Endometrial microvascular endothelial cells (primary cell): ENCODE data around the gene ZNF662. TPM values are rescaled to one million over a fixed set of nuclear protein-coding genes. Genes with fewer than 3 reads are reported as not detected.

Source experiments
- in situ Hi-C: cut with HindIII; loops from 2 replicates; pipeline ENCODE4 v1.10.0; 2017; ENCODE audit warnings: low sequenced_read_pairs, low pct_unique_long_range_greater_than_20kb; ENCODE audit errors: inconsistent ontology term
- total RNA-seq: library from RNA; depleted of rRNA; stranded (reverse); fragments of >200 nt; gene quantifications from one replicate; pipeline ENCODE4 v1.2.3, GENCODE V29; 2015; ENCODE audit errors: inconsistent ontology term

The ZNF662 gene
- total RNA-seq: 0.37 TPM

GRCh38 chr3:42906070-42906847 lies at the start of gene ZNF662:
ZNF662 (plus strand) TSS chr3:42906142; CDS start chr3:42908115, 1,973 bp downstream.
- in situ Hi-C loops: no loop called here

- in situ Hi-C loops: no loop called here
Measured at GRCh38 chr3:42856544-42856943, 49.4 kb upstream of the ZNF662 start.

DNA sequence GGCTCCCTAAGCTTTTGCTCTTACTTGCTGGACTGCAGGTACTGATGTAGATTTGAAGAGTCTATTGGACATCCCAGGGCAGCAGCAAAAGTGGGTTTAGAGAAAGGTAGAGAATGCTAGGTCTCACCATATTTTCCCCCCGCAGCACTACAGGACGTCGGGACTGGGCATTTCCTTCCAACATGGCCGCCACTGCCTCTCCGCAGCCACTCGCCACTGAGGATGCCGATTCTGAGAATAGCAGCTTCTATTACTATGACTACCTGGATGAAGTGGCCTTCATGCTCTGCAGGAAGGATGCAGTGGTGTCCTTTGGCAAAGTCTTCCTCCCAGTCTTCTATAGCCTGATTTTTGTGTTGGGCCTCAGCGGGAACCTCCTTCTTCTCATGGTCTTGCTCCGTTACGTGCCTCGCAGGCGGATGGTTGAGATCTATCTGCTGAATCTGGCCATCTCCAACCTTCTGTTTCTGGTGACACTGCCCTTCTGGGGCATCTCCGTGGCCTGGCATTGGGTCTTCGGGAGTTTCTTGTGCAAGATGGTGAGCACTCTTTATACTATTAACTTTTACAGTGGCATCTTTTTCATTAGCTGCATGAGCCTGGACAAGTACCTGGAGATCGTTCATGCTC lies 41.5 kb upstream of the ZNF662 start:
- in situ Hi-C loops: no loop called here

GRCh38 chr3:42865256-42865655 lies 40.7 kb upstream of the ZNF662 start:
- in situ Hi-C loops: no loop called here

DNA sequence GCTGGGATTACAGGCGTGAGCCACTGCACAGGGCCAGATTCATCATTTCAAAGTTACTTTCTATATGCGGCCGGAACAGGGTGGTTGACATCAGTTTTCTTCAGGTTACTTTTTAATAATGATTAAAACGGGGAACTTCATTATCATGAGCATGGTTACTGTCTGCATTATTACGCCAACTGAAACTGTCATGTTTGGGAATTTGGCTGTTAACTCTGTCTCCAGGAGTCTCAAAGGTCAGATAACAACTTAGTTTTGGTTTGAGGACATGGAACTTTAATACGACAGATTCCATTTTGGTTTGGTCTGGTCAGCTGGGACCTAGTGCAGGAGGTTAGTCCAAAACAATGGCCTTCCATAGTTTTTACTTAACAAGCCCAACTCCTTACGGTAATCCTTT lies 38.8 kb upstream of the ZNF662 start:
- in situ Hi-C loops: no loop called here

DNA sequence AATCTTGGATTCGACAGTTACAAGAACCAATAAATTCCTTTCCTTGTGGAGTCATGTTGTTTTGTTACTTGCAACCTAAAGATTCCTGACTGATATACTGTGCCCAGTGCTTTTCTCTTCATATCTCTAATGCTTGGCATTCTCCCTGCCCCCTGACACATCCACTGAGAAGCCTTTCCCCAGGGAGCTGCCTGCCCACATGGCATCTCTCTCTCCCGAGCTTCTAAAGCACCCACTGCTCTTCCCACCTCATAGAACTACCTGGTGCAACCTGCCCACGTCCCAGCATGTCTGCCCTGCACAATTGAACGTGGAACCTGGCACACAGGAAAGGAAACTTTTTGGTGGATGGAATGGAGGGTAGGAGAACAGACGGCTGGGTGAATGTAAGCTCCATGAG lies 37.1 kb upstream of the ZNF662 start:
- in situ Hi-C loops: no loop called here

DNA sequence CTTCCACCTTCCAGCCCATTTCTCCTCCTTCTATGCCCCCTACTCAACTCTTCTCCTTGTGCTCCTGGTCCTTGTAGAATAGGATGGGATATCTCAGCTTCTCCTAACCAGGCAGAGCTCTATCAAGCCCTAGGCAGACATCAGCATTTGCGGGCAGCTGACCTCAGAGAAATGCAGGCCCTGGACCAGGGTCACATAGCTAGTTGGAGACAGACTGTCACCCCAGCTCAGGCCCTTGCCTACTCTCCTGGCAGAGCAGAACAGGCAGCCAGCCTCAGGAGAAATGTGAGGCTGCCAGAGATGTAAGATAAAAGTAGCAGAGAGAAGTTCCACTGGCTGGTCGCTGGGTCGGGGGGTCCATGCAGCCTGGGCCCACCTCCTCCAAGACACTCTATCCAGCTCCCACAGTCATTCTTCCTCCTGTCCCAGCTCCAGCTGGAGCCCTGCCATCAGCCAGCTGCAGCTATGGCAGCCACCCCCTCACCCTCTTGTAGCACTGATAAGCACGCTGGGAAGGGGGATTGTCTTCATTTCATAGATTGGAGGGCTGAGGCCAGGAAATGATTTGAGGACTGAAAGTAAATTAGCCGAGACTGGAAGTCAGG lies 34.2 kb upstream of the ZNF662 start:
- in situ Hi-C loops: no loop called here

DNA sequence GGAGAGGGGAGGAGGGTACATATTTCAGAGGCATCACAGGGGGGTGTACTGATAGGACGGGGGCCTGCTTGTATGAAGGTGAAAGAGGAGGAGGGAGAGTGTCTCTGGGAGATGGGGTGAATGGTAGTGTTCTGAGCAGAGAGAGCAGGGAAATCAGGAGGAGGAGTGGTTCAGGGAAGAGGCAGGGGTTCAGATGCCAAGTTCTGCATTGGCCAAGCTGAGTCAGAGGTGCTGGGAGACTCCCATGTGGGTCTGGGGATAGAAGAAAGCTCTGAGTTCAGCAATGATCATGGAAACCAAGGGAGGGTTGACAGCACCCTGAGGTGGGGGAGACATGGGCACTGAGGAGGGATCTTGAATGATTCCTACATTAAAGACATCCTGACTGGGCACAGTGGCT lies 33.2 kb upstream of the ZNF662 start:
- in situ Hi-C loops: no loop called here

- in situ Hi-C loops: no loop called here
Measured at GRCh38 chr3:42873221-42873982, 32.5 kb upstream of the ZNF662 start.

DNA sequence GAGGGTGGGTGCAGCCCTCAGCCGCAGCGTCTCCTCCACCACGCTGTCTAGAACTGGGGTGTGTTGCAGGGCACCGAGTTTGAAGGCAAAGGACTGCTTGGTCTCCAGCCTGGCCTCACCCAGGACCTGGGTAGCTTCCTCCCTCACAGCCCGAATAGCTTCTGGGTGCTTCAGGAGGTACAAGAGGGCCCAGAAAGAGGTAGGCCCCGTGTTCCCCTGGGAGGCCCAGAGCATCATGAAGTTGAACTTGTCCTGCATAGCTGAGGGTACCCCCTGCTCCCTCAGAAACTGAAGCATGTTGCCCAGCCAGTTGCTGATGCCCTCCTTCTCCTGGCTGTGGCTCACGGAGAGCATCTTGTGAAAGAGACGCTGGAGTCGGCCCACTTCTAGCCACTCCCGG lies 31.2 kb upstream of the ZNF662 start:
- in situ Hi-C loops: no loop called here

GRCh38 chr3:42875325-42876151 lies 30.4 kb upstream of the ZNF662 start, which contains the start of gene CYP8B1:
CYP8B1 (minus strand) TSS chr3:42875879; CDS start chr3:42875816, 63 bp downstream.
- in situ Hi-C loops: no loop called here

DNA sequence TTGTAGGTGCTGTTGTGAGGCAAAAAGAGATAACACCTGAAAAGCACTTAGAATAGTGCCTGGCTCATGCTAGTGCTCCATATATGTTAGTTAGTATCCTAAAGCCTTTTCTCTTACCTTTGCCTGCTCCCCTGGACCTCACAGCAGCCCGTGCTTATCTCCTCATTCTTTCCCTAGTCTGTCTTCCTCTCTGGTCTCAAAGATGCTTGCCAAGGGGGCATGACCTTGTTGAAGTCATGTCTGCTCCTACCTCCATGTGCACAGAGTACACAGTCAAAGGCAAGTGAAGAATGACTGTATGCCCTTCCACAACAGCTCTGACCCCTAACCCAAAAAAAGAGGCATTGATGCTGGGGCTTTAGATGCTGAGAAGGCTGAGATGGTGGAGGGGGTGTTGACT lies 29.5 kb upstream of the ZNF662 start:
- in situ Hi-C loops: no loop called here

GRCh38 chr3:42876940-42877720 lies 28.8 kb upstream of the ZNF662 start:
- in situ Hi-C loops: no loop called here

- in situ Hi-C loops: no loop called here
Measured at GRCh38 chr3:42877881-42878280, 28.1 kb upstream of the ZNF662 start.

- in situ Hi-C loops: no loop called here
Measured at GRCh38 chr3:42880183-42880582, 25.8 kb upstream of the ZNF662 start.

- in situ Hi-C loops: no loop called here
Measured at GRCh38 chr3:42880601-42881451, 25.1 kb upstream of the ZNF662 start.
